Rectal smooth muscle tissue (tissue), 1 donor: ENCODE measurements around the gene ACBD4.

Source experiments
- H3K27ac ChIP-seq: one replicate; pipeline ENCODE4 v1.7.0; 2013; ENCODE audit warnings: low read depth, low read length, inconsistent platforms
- H3K27me3 ChIP-seq: one replicate; pipeline ENCODE4 v1.7.0; 2013; ENCODE audit warnings: low read length; ENCODE audit not compliant: control insufficient read depth, insufficient read depth
- H3K36me3 ChIP-seq: one replicate; pipeline ENCODE4 v1.7.0; 2013; ENCODE audit warnings: low read length; ENCODE audit not compliant: control insufficient read depth, insufficient read depth
- H3K4me1 ChIP-seq: one replicate; pipeline ENCODE4 v1.7.0; 2013; ENCODE audit warnings: low read length; ENCODE audit not compliant: control insufficient read depth, insufficient read depth
- H3K4me3 ChIP-seq: one replicate; pipeline ENCODE4 v1.7.0; 2013; ENCODE audit warnings: low read length
- H3K9ac ChIP-seq: one replicate; pipeline ENCODE4 v1.7.0; 2013; ENCODE audit warnings: low read length

Gene ACBD4

GRCh38 chr17:45136846-45137560 is 1.5 kb downstream of the ACBD4 start:
- Histone ChIP-seq H3K36me3 (peaks cover 2% of the 10 kb centered on the region), H3K9ac (peak overlapping the region; percentile 10), H3K4me3 (no peak overlapping the region), H3K27ac (no peak overlapping the region), H3K4me1 (no peaks in the 10 kb centered on the region), H3K27me3 (no peaks in the 10 kb centered on the region)

GRCh38 chr17:45137561-45138305 is 2.2 kb downstream of the ACBD4 start:
- Histone ChIP-seq H3K9ac (no peak overlapping the region), H3K4me1 (no peaks in the 10 kb centered on the region), H3K27me3 (no peaks in the 10 kb centered on the region), H3K4me3 (no peak overlapping the region), H3K27ac (no peak overlapping the region), H3K36me3 (peaks cover 2% of the 10 kb centered on the region)

- Histone ChIP-seq H3K36me3 (peaks cover 2% of the 10 kb centered on the region), H3K4me3 (no peak overlapping the region), H3K9ac (no peak overlapping the region), H3K27ac (no peak overlapping the region), H3K27me3 (no peaks in the 10 kb centered on the region), H3K4me1 (peaks cover 4% of the 10 kb centered on the region)
Observed at GRCh38 chr17:45138911-45139532, 3.5 kb downstream of the ACBD4 start.

GRCh38 chr17:45139533-45139920 is 4.0 kb downstream of the ACBD4 start:
- H3K4me3 ChIP-seq, result no peak overlapping the region
- H3K27me3 ChIP-seq, result no peaks in the 10 kb centered on the region
- peaks cover 2% of the 10 kb centered on the region for H3K36me3 ChIP-seq
- no peak overlapping the region for H3K27ac ChIP-seq
- peaks cover 5% of the 10 kb centered on the region for H3K4me1 ChIP-seq
- no peak overlapping the region for H3K9ac ChIP-seq

GRCh38 chr17:45143094-45143670 is 7.7 kb downstream of the ACBD4 start:
- Histone ChIP-seq H3K4me1 (peaks cover 13% of the 10 kb centered on the region), H3K9ac (peak overlapping the region; percentile 46), H3K27me3 (no peaks in the 10 kb centered on the region), H3K27ac (peak overlapping the region; percentile 93), H3K36me3 (peaks cover 2% of the 10 kb centered on the region), H3K4me3 (peak overlapping the region; percentile 60)

- Histone ChIP-seq H3K9ac (peak overlapping the region; percentile 46), H3K27me3 (no peaks in the 10 kb centered on the region), H3K4me1 (peaks cover 13% of the 10 kb centered on the region), H3K4me3 (peak overlapping the region; percentile 60), H3K36me3 (peaks cover 2% of the 10 kb centered on the region), H3K27ac (peak overlapping the region; percentile 93)
Observed at GRCh38 chr17:45143767-45144198, 8.3 kb downstream of the ACBD4 start.

GRCh38 chr17:45144199-45145034 is 8.9 kb downstream of the ACBD4 start:
- peak overlapping the region; percentile 93 for H3K27ac ChIP-seq
- H3K9ac ChIP-seq, result peak overlapping the region; percentile 44
- no peaks in the 10 kb centered on the region for H3K27me3 ChIP-seq
- H3K36me3 ChIP-seq, result peaks cover 2% of the 10 kb centered on the region
- H3K4me3 ChIP-seq, result peak overlapping the region; percentile 60
- H3K4me1 ChIP-seq, result peaks cover 13% of the 10 kb centered on the region

- peaks cover 13% of the 10 kb centered on the region for H3K4me1 ChIP-seq
- H3K36me3 ChIP-seq, result no peaks in the 10 kb centered on the region
- H3K9ac ChIP-seq, result peak overlapping the region; percentile 44
- H3K4me3 ChIP-seq, result peak overlapping the region; percentile 60
- peak overlapping the region; percentile 93 for H3K27ac ChIP-seq
- no peaks in the 10 kb centered on the region for H3K27me3 ChIP-seq
Observed at GRCh38 chr17:45145035-45145389, 9.5 kb downstream of the ACBD4 start.

- no peak overlapping the region for H3K4me3 ChIP-seq
- H3K27me3 ChIP-seq, result no peaks in the 10 kb centered on the region
- peak overlapping the region; percentile 98 for H3K27ac ChIP-seq
- peaks cover 14% of the 10 kb centered on the region for H3K4me1 ChIP-seq
- no peak overlapping the region for H3K9ac ChIP-seq
- no peaks in the 10 kb centered on the region for H3K36me3 ChIP-seq
Observed at GRCh38 chr17:45146166-45146565, 10.7 kb downstream of the ACBD4 start.

GRCh38 chr17:45146592-45146889 is 11.1 kb downstream of the ACBD4 start:
- Histone ChIP-seq H3K9ac (no peak overlapping the region), H3K27ac (peak overlapping the region; percentile 98), H3K27me3 (no peaks in the 10 kb centered on the region), H3K36me3 (no peaks in the 10 kb centered on the region), H3K4me1 (peaks cover 18% of the 10 kb centered on the region), H3K4me3 (peak overlapping the region; percentile 91)

GRCh38 chr17:45146890-45147580 is 11.5 kb downstream of the ACBD4 start:
- no peaks in the 10 kb centered on the region for H3K36me3 ChIP-seq
- H3K27ac ChIP-seq, result peak overlapping the region; percentile 98
- H3K4me1 ChIP-seq, result peaks cover 21% of the 10 kb centered on the region
- H3K27me3 ChIP-seq, result no peaks in the 10 kb centered on the region
- peak overlapping the region; percentile 19 for H3K9ac ChIP-seq
- H3K4me3 ChIP-seq, result peak overlapping the region; percentile 91
